IMR-90 (cell line): Measurements from ENCODE around the gene PDCD1LG2.

Source experiments
- BHLHE40 ChIP-seq: fragments of 150-350 bp; IDR thresholded peaks from 2 replicates; pipeline ENCODE4 v1.6.1; 2016; ENCODE audit warnings: mild to moderate bottlenecking, low read depth, low read length
- CEBPB ChIP-seq: IDR thresholded peaks from 2 replicates; pipeline ENCODE4 v1.6.1; 2012; ENCODE audit warnings: low read depth, low read length, improper control_type of control experiment
- CHD1 ChIP-seq: IDR thresholded peaks from 2 replicates; pipeline ENCODE4 v1.6.1; 2012; ENCODE audit warnings: low read depth, low read length, improper control_type of control experiment
- CTCF ChIP-seq: conservative IDR thresholded peaks from 2 replicates; pipeline ENCODE4 v1.5.1; 2012; ENCODE audit warnings: mild to moderate bottlenecking, low read depth, low read length, improper control_type of control experiment
- MAZ ChIP-seq: IDR thresholded peaks from 2 replicates; pipeline ENCODE4 v1.6.1; 2012; ENCODE audit warnings: low read depth, mild to moderate bottlenecking, low read length, improper control_type of control experiment, moderate library complexity, borderline replicate concordance
- MXI1 ChIP-seq: IDR thresholded peaks from 2 replicates; pipeline ENCODE4 v1.6.1; 2012; ENCODE audit warnings: low read depth, mild to moderate bottlenecking, low read length, moderate library complexity, borderline replicate concordance
- NFE2L2 ChIP-seq: fragments of 150-350 bp; IDR thresholded peaks from 2 replicates; pipeline ENCODE4 v1.6.1; 2016; ENCODE audit warnings: low read depth, mild to moderate bottlenecking, low read length
- POLR2A ChIP-seq: IDR thresholded peaks from 2 replicates; pipeline ENCODE4 v1.6.1; 2012; ENCODE audit warnings: mild to moderate bottlenecking, low read depth, low read length
- RCOR1 ChIP-seq: IDR thresholded peaks from 2 replicates; pipeline ENCODE4 v1.6.1; 2012; ENCODE audit warnings: mild to moderate bottlenecking, low read length, improper control_type of control experiment; ENCODE audit not compliant: insufficient replicate concordance
- SMC3 ChIP-seq: fragments of 150-350 bp; IDR thresholded peaks from 2 replicates; pipeline ENCODE4 v1.6.1; 2016; ENCODE audit warnings: low read depth, mild to moderate bottlenecking, antibody characterized with exemption, low read length, moderate library complexity
- TF ChIP-seq, protein P1 (sequence below): fragments of 150-350 bp; IDR thresholded peaks from 2 replicates; pipeline ENCODE4 v1.6.1; 2017; ENCODE audit warnings: mild to moderate bottlenecking, antibody characterized with exemption, low read length, low read depth

DNA sequence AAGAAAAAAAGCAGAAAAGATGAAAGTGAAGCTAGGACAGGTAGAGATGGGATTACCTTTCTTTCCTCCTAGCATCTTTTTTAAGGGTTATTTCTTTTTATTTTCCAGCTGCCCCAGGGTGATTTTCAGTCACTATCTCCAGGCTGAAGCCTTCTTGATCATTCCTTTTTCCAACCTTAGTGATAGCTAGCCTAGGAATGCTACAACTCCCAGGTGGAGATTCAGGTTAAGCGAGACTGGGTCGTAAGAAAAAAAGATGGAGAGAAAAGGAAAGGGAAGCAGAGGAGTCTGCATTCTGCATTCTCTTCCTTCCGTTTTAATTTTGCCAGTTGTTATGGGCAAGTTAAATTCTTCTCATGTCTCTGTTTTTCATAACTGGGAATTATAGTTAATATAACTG, 81.9 kb downstream of the PDCD1LG2 start:
- no peak for TF ChIP-seq RCOR1
- TF ChIP-seq POLR2A = no peak
- no peak for TF ChIP-seq NFE2L2
- TF ChIP-seq CTCF = no peak
- TF ChIP-seq CEBPB = no peak
- TF ChIP-seq BHLHE40 = no peak
- TF ChIP-seq MXI1 = no peak
- TF ChIP-seq SMC3 = no peak
- TF ChIP-seq MAZ = no peak
- no peak for TF ChIP-seq CHD1
- TF ChIP-seq, protein P1, sequence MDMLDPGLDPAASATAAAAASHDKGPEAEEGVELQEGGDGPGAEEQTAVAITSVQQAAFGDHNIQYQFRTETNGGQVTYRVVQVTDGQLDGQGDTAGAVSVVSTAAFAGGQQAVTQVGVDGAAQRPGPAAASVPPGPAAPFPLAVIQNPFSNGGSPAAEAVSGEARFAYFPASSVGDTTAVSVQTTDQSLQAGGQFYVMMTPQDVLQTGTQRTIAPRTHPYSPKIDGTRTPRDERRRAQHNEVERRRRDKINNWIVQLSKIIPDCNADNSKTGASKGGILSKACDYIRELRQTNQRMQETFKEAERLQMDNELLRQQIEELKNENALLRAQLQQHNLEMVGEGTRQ = no peak
